K562 (cell line): Measurements from ENCODE around the gene GRAMD1B. TPM values are rescaled to one million over a fixed set of nuclear protein-coding genes. Genes with fewer than 3 reads are reported as not detected.

Source experiments
- ATAC-seq: fragments of 200-7000 bp; cut with Tn5 transposase; 3 replicates; pipeline ENCODE4 v1.9.1; 2020; ENCODE audit warnings: moderate library complexity
- BruUV-seq: library from RNA; stranded (reverse); fragments of 400-500 nt; replicated peaks from 2 replicates; lab custom pipeline; 2021; lab: Mats Ljungman, UMichigan
- CTCF ChIA-PET: fragments of 300-600 bp; formaldehyde crosslinking; extraction: SDS; loops from one replicate; lab custom pipeline; 2021; ENCODE audit warnings: low intra/inter-chr PET ratio; lab: Yijun Ruan, JAX
- POLR2A ChIA-PET: fragments of 300-600, 350-650 bp; sonication (Branson Sonifier 250); formaldehyde crosslinking; extraction: SDS; loops from one replicate; lab custom pipeline; 2021; ENCODE audit warnings: antibody characterized with exemption, inconsistent platforms; lab: Yijun Ruan, JAX
- DNase-seq, 4 experiments: peaks; one replicate each; pipeline versions ENCODE4 v3.0.0 to v3.0.0-alpha.2; 2011 to 2018; ENCODE audit warnings: low spot score in 3 of 4, mixed read lengths in 3 of 4; ENCODE audit errors: extremely low read depth in 1 of 4
- FAIRE-seq: peaks from 2 replicates; lab custom pipeline; 2011; peaks lifted over from hg19 to GRCh38; lab: Jason Lieb, UNC
- H2AFZ ChIP-seq: 2 replicates; pipeline ENCODE4 v1.6.0; 2011; ENCODE audit warnings: low read depth, low read length, control low read depth, inconsistent platforms
- H3K27ac ChIP-seq: fragments of 200-600 bp; 3 replicates; pipeline ENCODE4 v1.8.0; 2011; ENCODE audit warnings: low read depth, mild to moderate bottlenecking, control low read depth, inconsistent platforms, low read length, moderate library complexity, mixed read lengths; ENCODE audit errors: extremely low read depth
- H3K27me3 ChIP-seq, 2 experiments: fragments of 300-600 bp in 1 of 2; 2 replicates in 1 of 2; 3 replicates in 1 of 2; pipeline versions ENCODE4 v1.6.0 to v1.8.0; 2011; ENCODE audit warnings: inconsistent platforms in 2 of 2, low read length in 2 of 2, mild to moderate bottlenecking in 1 of 2, mixed read lengths in 1 of 2, moderate library complexity in 1 of 2; ENCODE audit not compliant: control insufficient read depth in 2 of 2, insufficient read depth in 2 of 2
- H3K36me3 ChIP-seq: fragments of 300-600 bp; 3 replicates; pipeline ENCODE4 v1.8.0; 2011; ENCODE audit warnings: mild to moderate bottlenecking, low read length, inconsistent platforms; ENCODE audit not compliant: control insufficient read depth, insufficient read depth
- H3K4me1 ChIP-seq, 2 experiments: fragments of 200-600 bp in 1 of 2; replicated peaks in 1 of 2; 2 replicates in 1 of 2; 3 replicates in 1 of 2; pipeline versions ENCODE4 v1.5.1 to v1.8.0; 2011; ENCODE audit warnings: inconsistent platforms in 2 of 2, low read length in 2 of 2, mild to moderate bottlenecking in 1 of 2, mixed read lengths in 1 of 2, moderate library complexity in 1 of 2; ENCODE audit not compliant: control insufficient read depth in 2 of 2, insufficient read depth in 2 of 2
- H3K4me2 ChIP-seq: 2 replicates; pipeline ENCODE4 v1.6.1; 2011; ENCODE audit warnings: low read length, control low read depth, inconsistent platforms, mixed read lengths; ENCODE audit not compliant: insufficient read depth
- H3K4me3 ChIP-seq: fragments of 200-600 bp; sonication (generic), shearing (Covaris generic); 2 replicates; pipeline ENCODE4 v1.5.1; 2016; ENCODE audit warnings: control low read depth, inconsistent platforms
- H3K79me2 ChIP-seq: fragments of 200-600 bp; 3 replicates; pipeline ENCODE4 v1.8.0; 2011; ENCODE audit warnings: low read length, inconsistent platforms; ENCODE audit not compliant: control insufficient read depth, insufficient read depth
- H3K9ac ChIP-seq, 2 experiments: 2 replicates each; pipeline versions ENCODE4 v1.6.0 to v1.6.1; 2011; ENCODE audit warnings: low read depth in 2 of 2, low read length in 2 of 2, control low read depth in 1 of 2, inconsistent platforms in 1 of 2, mild to moderate bottlenecking in 1 of 2, mixed read lengths in 1 of 2; ENCODE audit not compliant: insufficient read depth in 1 of 2
- H3K9me1 ChIP-seq: one replicate; pipeline ENCODE4 v1.6.0; 2011; ENCODE audit warnings: inconsistent platforms, mild to moderate bottlenecking, low read length, moderate library complexity; ENCODE audit not compliant: control insufficient read depth, insufficient read depth
- H3K9me3 ChIP-seq: replicated peaks from 2 replicates; pipeline ENCODE4 v1.5.1; 2011; ENCODE audit warnings: low read depth, low read length, inconsistent platforms; ENCODE audit not compliant: control insufficient read depth, insufficient read depth
- H4K20me1 ChIP-seq: replicated peaks from 2 replicates; pipeline ENCODE4 v1.6.1; 2011; ENCODE audit warnings: low read length, inconsistent platforms, mixed read lengths; ENCODE audit not compliant: control insufficient read depth, insufficient read depth
- CTBP1 ChIP-seq: fragments of 450-650 bp; IDR thresholded peaks from 2 replicates; pipeline ENCODE4 v1.6.1; 2016; ENCODE audit warnings: borderline replicate concordance
- CUX1 ChIP-seq: fragments of 200-800 bp; sonication (Bioruptor generic); IDR thresholded peaks from 2 replicates; pipeline ENCODE4 v1.6.1; 2016; ENCODE audit warnings: missing genetic modification characterization, missing compliant biosample characterization
- FOS ChIP-seq: IDR thresholded peaks from 3 replicates; pipeline ENCODE4 v1.6.1; 2011; ENCODE audit not compliant: insufficient read length; ENCODE audit errors: extremely low read depth
- HDAC1 ChIP-seq, 2 experiments: fragments of 450-650 bp; IDR thresholded peaks; 2 replicates each; pipeline ENCODE4 v1.6.1; 2016 to 2017; ENCODE audit warnings: inconsistent platforms in 1 of 2, mild to moderate bottlenecking in 1 of 2, moderate library complexity in 1 of 2
- HNRNPL ChIP-seq: fragments of 200-400 bp; formaldehyde crosslinking; IDR thresholded peaks from 2 replicates; pipeline ENCODE4 v1.6.1; 2017; ENCODE audit warnings: low read depth, mild to moderate bottlenecking, low read length
- KDM2B ChIP-seq: fragments of 250-450 bp; sonication (Bioruptor Pico); IDR thresholded peaks from 2 replicates; pipeline ENCODE4 v1.8.0; 2021; ENCODE audit warnings: mild to moderate bottlenecking, moderate library complexity
- MTF1 ChIP-seq: fragments of 250-450 bp; sonication (Bioruptor Pico); IDR thresholded peaks from 2 replicates; pipeline ENCODE4 v1.9.0; 2021; ENCODE audit warnings: moderate library complexity, mild to moderate bottlenecking, inconsistent platforms, borderline replicate concordance
- NR4A1 ChIP-seq, 2 experiments: fragments of 250-450 bp in 1 of 2; fragments of 450-650 bp in 1 of 2; sonication (Bioruptor Pico) in 1 of 2; IDR thresholded peaks; 2 replicates each; pipeline versions ENCODE4 v1.4.0 to v1.6.1; 2016 to 2020; ENCODE audit warnings: mild to moderate bottlenecking in 2 of 2, missing compliant biosample characterization in 1 of 2, missing genetic modification characterization in 1 of 2, moderate library complexity in 1 of 2
- POLR3G ChIP-seq: IDR thresholded peaks from 2 replicates; pipeline ENCODE4 v1.6.1; 2011; ENCODE audit not compliant: insufficient read length, insufficient replicate concordance; ENCODE audit errors: extremely low read depth
- RAD21 ChIP-seq, 2 experiments: fragments of 250-450 bp in 1 of 2; fragments of 450-650 bp in 1 of 2; sonication (Bioruptor Pico) in 1 of 2; formaldehyde crosslinking in 1 of 2; IDR thresholded peaks in 1 of 2; conservative IDR thresholded peaks in 1 of 2; 2 replicates each; pipeline versions ENCODE4 v1.4.0 to v1.8.0; 2020 to 2022; ENCODE audit warnings: mild to moderate bottlenecking in 2 of 2, moderate library complexity in 1 of 2
- SMARCE1 ChIP-seq: fragments of 450-650 bp; IDR thresholded peaks from 2 replicates; pipeline ENCODE4 v1.7.1; 2016; ENCODE audit warnings: mild to moderate bottlenecking
- ZC3H8 ChIP-seq: fragments of 450-650 bp; IDR thresholded peaks from 2 replicates; pipeline ENCODE4 v1.6.1; 2017
- ZNF280A ChIP-seq: fragments of 450-650 bp; IDR thresholded peaks from 2 replicates; pipeline ENCODE4 v1.6.1; 2018; ENCODE audit warnings: mild to moderate bottlenecking, low read depth; ENCODE audit not compliant: partially characterized antibody
- WGBS: fragments of 100-300 bp; shearing (Covaris generic); methylation state at CpG from one replicate; pipeline ENCODE4 v1.1.6; 2016; ENCODE audit warnings: low coverage, mixed read lengths; ENCODE audit not compliant: insufficient coverage; ENCODE audit errors: missing lambda C conversion rate; 5-methylcytosine and 5-hydroxymethylcytosine counted together
- in situ Hi-C: fragments of 300-500 bp; cut with MboI; formaldehyde crosslinking; loops from 4 replicates; pipeline ENCODE4 v1.15.0; 2018; ENCODE audit warnings: inconsistent platforms, mixed read lengths
- intact Hi-C: fragments of 100-400 bp; cut with micrococcal nuclease; formaldehyde crosslinking; loops from 2 replicates; pipeline ENCODE4 v1.14.2; 2022
- polyA plus RNA-seq, 8 experiments: library from polyadenylated mRNA; depleted of rRNA in 4 of 8; stranded (reverse) in 5 of 8; unstranded in 3 of 8; fragments of >200 nt; fragmentation: Nextera tagmentation in 2 of 8; fragmentation: Illumina TruSeq in 1 of 8; extraction: Ambion mirVana in 2 of 8; extraction: Trizol in 1 of 8; gene quantifications; 2 replicates each; pipeline versions ENCODE4 v1.2.1 to v1.2.3, GENCODE V29; 2011 to 2014; ENCODE audit warnings: inconsistent platforms in 1 of 8, missing spikeins in 1 of 8
- total RNA-seq, 7 experiments: library from RNA; depleted of rRNA in 6 of 7; stranded (reverse); fragments of >200 nt in 6 of 7; fragmentation: Illumina TruSeq in 2 of 7; extraction: Trizol in 2 of 7; gene quantifications; 2 replicates each; pipeline versions ENCODE4 v1.2.1 to v1.2.3, GENCODE V29; 2011 to 2021; ENCODE audit warnings: low replicate concordance in 1 of 7
- TF ChIP-seq, protein P1 (sequence below): fragments of 250-450 bp; sonication (Bioruptor Pico); IDR thresholded peaks from 2 replicates; pipeline ENCODE4 v1.9.0; 2021; ENCODE audit warnings: mild to moderate bottlenecking

The GRAMD1B gene
- total and polyA plus RNA-seq, 9 of the 15 experiments (the other 6 are each of a cell fraction or from before 2014, with no cell fraction given): 0.31 TPM; not detected in 8

GRCh38 chr11:123640677-123641494 is 210.8 kb downstream of the GRAMD1B start:
- Histone ChIP-seq H3K4me3 (no peak overlapping the region), H4K20me1 (no peaks in the 10 kb centered on the region), H3K9me3 (no peaks in the 10 kb centered on the region), H3K27ac (no peak overlapping the region), H3K4me1 (no peaks in the 10 kb centered on the region), H3K79me2 (no peaks in the 10 kb centered on the region), H3K4me2 (no peak overlapping the region), H3K27me3 (peaks cover 8 to 48% of the 10 kb centered on the region in 2 experiments), H3K9me1 (peaks cover 3% of the 10 kb centered on the region), H2AFZ (no peak overlapping the region), H3K9ac (no peak overlapping the region), H3K36me3 (no peaks in the 10 kb centered on the region)
- POLR2A ChIA-PET: interaction anchor here (0.6 to 1.0 kb wide), 4 partner anchors 9 to 357 kb away, joined by 3 to 4 read pairs (median 3); no protein-coding TSS in a partner anchor
- 5% methylated on average over 20 of the region's 22 CpGs for WGBS
- CTCF ChIA-PET: interaction anchor here (0.6 to 2.3 kb wide), 3 partner anchors 66 to 1224 kb away, joined by 3 to 21 read pairs (median 3); partner anchors contain the start of gene ROBO3
- in situ Hi-C loops (loop anchor here (5.0 kb wide), 1 partner anchor 66 kb away; no protein-coding TSS in a partner anchor), intact Hi-C loops (loop anchor here (1.0 to 10.0 kb wide), 2 partner anchors 66 to 424 kb away; no protein-coding TSS in a partner anchor)
- BruUV-seq: no TSS peak
- ATAC-seq (peak; percentile 98), FAIRE-seq (peak; percentile 79), DNase-seq (peak; percentile 67 to 81 (median 74))
- no peak for TF ChIP-seq POLR3G
- no peak for TF ChIP-seq SMARCE1
- TF ChIP-seq FOS: no peak
- TF ChIP-seq HDAC1 (IDR thresholded peaks at IDR 0.05): no peak
- no peak for TF ChIP-seq CTBP1
- no peak for TF ChIP-seq KDM2B (CRISPR knock-in tag)
- no peak for TF ChIP-seq ZNF280A
- no peak for TF ChIP-seq MTF1 (CRISPR knock-in tag)
- TF ChIP-seq, protein P1, sequence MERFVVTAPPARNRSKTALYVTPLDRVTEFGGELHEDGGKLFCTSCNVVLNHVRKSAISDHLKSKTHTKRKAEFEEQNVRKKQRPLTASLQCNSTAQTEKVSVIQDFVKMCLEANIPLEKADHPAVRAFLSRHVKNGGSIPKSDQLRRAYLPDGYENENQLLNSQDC: no peak
- TF ChIP-seq CUX1 (CRISPR knock-in tag): no peak
- TF ChIP-seq NR4A1 (CRISPR knock-in tag; IDR thresholded peaks at IDR 0.05): no peak
- TF ChIP-seq NR4A1 (tag; IDR thresholded peaks at IDR 0.05): no peak
- TF ChIP-seq HNRNPL: no peak
- no peak for TF ChIP-seq ZC3H8
- TF ChIP-seq RAD21 (CRISPR knock-in tag; conservative IDR thresholded peaks at IDR 0.05 in 1 of 2, IDR thresholded peaks at IDR 0.05 in 1 of 2): peak; percentile 78 to 84
